Lower lobe of right lung (tissue), 2 donors: Measurements from ENCODE around the gene ST3GAL5. TPM values are rescaled to one million over a fixed set of nuclear protein-coding genes. Genes with fewer than 3 reads are reported as not detected.

Source experiments
- ATAC-seq, 2 donors: fragments of 200-7000 bp; cut with Tn5 transposase; one replicate each; pipeline ENCODE4 v1.9.1; 2020 to 2022; ENCODE audit warnings: mild to moderate bottlenecking in 2 of 2, moderate library complexity in 2 of 2
- DNase-seq: peaks from one replicate; pipeline ENCODE4 v3.0.0-alpha.2; 2020
- H3K27ac ChIP-seq: fragments of 200-600 bp; one replicate; pipeline ENCODE4 v1.8.0; 2022
- H3K27me3 ChIP-seq: fragments of 200-600 bp; one replicate; pipeline ENCODE4 v1.8.0; 2022; ENCODE audit warnings: low read depth
- H3K36me3 ChIP-seq: fragments of 200-600 bp; one replicate; pipeline ENCODE4 v1.8.0; 2022; ENCODE audit warnings: mild to moderate bottlenecking
- H3K4me1 ChIP-seq: fragments of 200-600 bp; one replicate; pipeline ENCODE4 v1.8.0; 2022
- H3K4me3 ChIP-seq: fragments of 200-600 bp; one replicate; pipeline ENCODE4 v1.8.0; 2022; ENCODE audit warnings: mild to moderate bottlenecking
- H3K9me3 ChIP-seq: fragments of 200-600 bp; one replicate; pipeline ENCODE4 v1.8.0; 2022
- CTCF ChIP-seq: fragments of 200-600 bp; IDR thresholded peaks from one replicate; pipeline ENCODE4 v1.8.0; 2022; ENCODE audit warnings: antibody characterized with exemption, mild to moderate bottlenecking
- intact Hi-C: fragments of 100-400 bp; cut with DNase I; formaldehyde crosslinking; loops from one replicate; pipeline ENCODE4 v1.11.0; 2022
- total RNA-seq: library from RNA; stranded (reverse); fragmentation: NEBNext Ultra II Directional; extraction: Animal tissue kit (Norgen Biotek cat#: 25700); gene quantifications from one replicate; pipeline ENCODE4 v1.2.1, GENCODE V29; 2021
- donor health status: DM: no; HTN: yes; CAD: no; lungs with severe emphysema.

Gene ST3GAL5
- total RNA-seq, 1 donor from 2014 or later, result 72.4 TPM

GRCh38 chr2:85828725-85829124, 60.1 kb downstream of the ST3GAL5 start:
- Histone ChIP-seq H3K9me3 (no peaks in the 10 kb centered on the region), H3K4me3 (no peak overlapping the region), H3K27me3 (no peaks in the 10 kb centered on the region), H3K4me1 (peaks cover 4% of the 10 kb centered on the region), H3K27ac (no peak overlapping the region), H3K36me3 (no peaks in the 10 kb centered on the region)
- intact Hi-C loops, result loop anchor here (5.0 kb wide), 1 partner anchor 254 kb away; no protein-coding TSS in a partner anchor
- no peak for ATAC-seq
- no peak for TF ChIP-seq CTCF
- no peak for DNase-seq

GRCh38 chr2:85827879-85828569, 60.8 kb downstream of the ST3GAL5 start:
- peak overlapping the region; percentile 21 for H3K4me3 ChIP-seq

GRCh38 chr2:85826990-85827878, 61.6 kb downstream of the ST3GAL5 start:
- peak; percentile 95 to 96 for ATAC-seq
- DNase-seq, result peak; percentile 83

More at GRCh38 chr2:85827879-85828569, 60.8 kb downstream of the ST3GAL5 start:
- intact Hi-C loops, result loop anchor here (5.0 kb wide), 1 partner anchor 254 kb away; no protein-coding TSS in a partner anchor
- Histone ChIP-seq H3K27me3 (no peaks in the 10 kb centered on the region), H3K9me3 (no peaks in the 10 kb centered on the region), H3K36me3 (no peaks in the 10 kb centered on the region), H3K27ac (no peak overlapping the region), H3K4me1 (peaks cover 4% of the 10 kb centered on the region)
- no peak for TF ChIP-seq CTCF
- DNase-seq (no peak), ATAC-seq (peak; percentile 6 to 23)

GRCh38 chr2:85823951-85824350, 64.8 kb downstream of the ST3GAL5 start:
- DNase-seq (no peak), ATAC-seq (no peak)
- Histone ChIP-seq H3K27me3 (no peaks in the 10 kb centered on the region), H3K9me3 (no peaks in the 10 kb centered on the region), H3K27ac (no peak overlapping the region), H3K36me3 (no peaks in the 10 kb centered on the region), H3K4me3 (no peak overlapping the region), H3K4me1 (peaks cover 4% of the 10 kb centered on the region)
- TF ChIP-seq CTCF, result no peak
- intact Hi-C loops, result no loop called here

More at GRCh38 chr2:85826990-85827878, 61.6 kb downstream of the ST3GAL5 start:
- no peaks in the 10 kb centered on the region for H3K36me3 ChIP-seq
- no peaks in the 10 kb centered on the region for H3K9me3 ChIP-seq
- peak overlapping the region; percentile 21 for H3K4me3 ChIP-seq
- peaks cover 4% of the 10 kb centered on the region for H3K4me1 ChIP-seq
- no peak overlapping the region for H3K27ac ChIP-seq
- intact Hi-C loops, result loop anchor here (5.0 kb wide), 1 partner anchor 255 kb away; no protein-coding TSS in a partner anchor
- no peaks in the 10 kb centered on the region for H3K27me3 ChIP-seq
- TF ChIP-seq CTCF, result peak; percentile 92

- Histone ChIP-seq H3K36me3 (no peaks in the 10 kb centered on the region), H3K27me3 (no peaks in the 10 kb centered on the region), H3K27ac (no peak overlapping the region), H3K4me1 (peaks cover 3% of the 10 kb centered on the region), H3K4me3 (no peak overlapping the region), H3K9me3 (no peaks in the 10 kb centered on the region)
- no peak for TF ChIP-seq CTCF
- intact Hi-C loops, result no loop called here
- ATAC-seq (no peak), DNase-seq (no peak)
Measured at GRCh38 chr2:85822766-85823165, 66.0 kb downstream of the ST3GAL5 start.
